ENCODE measurements around the gene RHCE. TPM values are rescaled to one million over a fixed set of nuclear protein-coding genes. Genes with fewer than 3 reads are reported as not detected.
"Not testable (repeated sequence)": the region's sequence is repeated elsewhere in the genome, so short reads cannot be mapped to it uniquely, and the experiment has no call there.

The RHCE gene
- total RNA-seq, 2 experiments from 2014 or later: 0.50 to 0.56 TPM

DNA sequence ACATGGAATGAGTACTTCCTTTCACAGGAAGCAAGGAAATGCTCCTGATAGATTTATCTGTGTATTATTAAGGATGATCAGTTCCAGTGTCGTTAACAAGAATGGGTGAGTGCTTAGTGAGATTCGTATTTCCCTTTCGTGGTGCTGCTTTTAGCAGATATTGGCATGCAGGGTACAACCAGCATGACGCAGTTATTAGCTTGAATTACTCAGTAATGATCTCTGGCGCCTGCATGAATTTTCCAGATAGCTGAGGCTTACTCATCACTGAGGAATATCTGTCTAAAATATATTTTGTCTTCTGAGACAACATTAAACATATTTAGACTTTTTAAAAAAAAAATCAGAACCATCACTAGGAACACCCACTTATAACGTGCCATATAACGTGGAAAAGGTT lies 48.9 kb downstream of the RHCE start:
- H3K9me3 Mint-ChIP-seq; H3K4me3 Mint-ChIP-seq; ATAC-seq; CTCF ChIA-PET; H3K4me1 Mint-ChIP-seq (ENCODE audit: low read depth); H3K27ac Mint-ChIP-seq; H3K36me3 Mint-ChIP-seq (ENCODE audit: low read depth); intact Hi-C loops (cut with micrococcal nuclease); H3K27me3 Mint-ChIP-seq; DNase-seq; POLR2A ChIA-PET: not testable (repeated sequence)

DNA sequence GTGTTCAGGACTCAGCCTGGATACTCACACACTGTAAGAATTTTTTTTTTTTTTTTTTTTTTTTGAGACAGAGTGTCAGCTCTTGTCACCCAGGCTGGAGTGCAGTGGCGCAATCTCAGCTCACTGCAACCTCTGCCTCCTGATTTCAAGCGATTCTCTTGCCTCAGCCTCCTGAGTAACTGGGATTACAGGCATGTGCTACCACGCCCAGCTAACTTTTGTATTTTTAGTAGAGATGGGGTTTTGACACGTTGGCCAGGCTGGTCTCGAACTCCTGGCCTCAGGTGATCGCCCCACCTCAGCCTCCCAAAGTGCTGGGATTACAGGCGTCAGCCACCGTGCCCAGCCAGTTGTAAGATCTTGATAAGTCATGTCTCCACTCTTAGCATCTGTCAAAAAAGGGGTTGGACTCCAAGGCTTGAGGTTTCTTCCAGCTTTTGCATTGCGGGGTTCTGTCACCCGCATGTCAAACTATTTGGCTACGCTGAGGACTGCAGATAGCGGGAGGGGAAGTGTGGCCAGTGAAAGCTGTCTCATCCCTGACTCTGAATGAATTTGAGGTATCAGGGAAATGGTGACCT lies 50.8 kb downstream of the RHCE start:
- H3K4me1 Mint-ChIP-seq (ENCODE audit: low read depth); H3K36me3 Mint-ChIP-seq (ENCODE audit: low read depth); CTCF ChIA-PET; H3K27ac Mint-ChIP-seq; DNase-seq; ATAC-seq; H3K27me3 Mint-ChIP-seq; H3K4me3 Mint-ChIP-seq; H3K9me3 Mint-ChIP-seq; intact Hi-C loops (cut with micrococcal nuclease): not testable (repeated sequence)
- POLR2A ChIA-PET: interaction anchor here (1.0 kb wide), 1 partner anchor 168 kb away, joined by 3 read pairs; no protein-coding TSS in a partner anchor

DNA sequence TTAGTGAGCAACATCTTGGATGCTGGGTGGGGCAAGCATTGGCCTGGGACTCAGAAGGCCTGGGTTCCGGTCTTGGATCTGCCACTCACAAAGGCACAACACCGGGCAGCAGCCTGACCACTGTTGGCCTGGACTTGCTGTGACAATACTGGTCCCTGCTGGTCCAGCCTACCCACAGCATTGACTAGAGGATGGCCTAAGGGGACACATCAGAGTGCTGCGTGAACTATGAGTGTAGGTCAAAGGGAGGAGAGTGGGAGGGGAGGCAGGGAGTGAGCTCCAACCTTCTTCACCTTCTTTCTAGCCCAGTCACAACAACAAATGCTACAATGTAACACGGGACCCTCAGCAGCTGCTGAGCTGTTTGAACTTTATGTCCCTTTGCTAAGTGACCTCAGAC lies 51.4 kb downstream of the RHCE start:
- ATAC-seq (no peak), DNase-seq (no peak)
- Mint-ChIP-seq H3K36me3 (ENCODE audit: low read depth) (no peaks in the 10 kb centered on the region), H3K4me3 (no peak overlapping the region), H3K27me3 (no peaks in the 10 kb centered on the region), H3K27ac (no peak overlapping the region), H3K9me3 (no peaks in the 10 kb centered on the region), H3K4me1 (ENCODE audit: low read depth) (no peaks in the 10 kb centered on the region)
- no peak for TF ChIP-seq CTCF (IDR thresholded peaks at IDR 0.05)
- ChIA-PET POLR2A (interaction anchor here (1.0 kb wide), 1 partner anchor 169 kb away, joined by 3 read pairs; no protein-coding TSS in a partner anchor), CTCF (no interaction called here)
- intact Hi-C loops (cut with micrococcal nuclease): no loop called here

- H3K4me3 Mint-ChIP-seq; CTCF ChIA-PET; H3K27ac Mint-ChIP-seq; POLR2A ChIA-PET; DNase-seq; H3K27me3 Mint-ChIP-seq; H3K9me3 Mint-ChIP-seq; intact Hi-C loops (cut with micrococcal nuclease): not testable (repeated sequence)
- H3K36me3 Mint-ChIP-seq (ENCODE audit: low read depth): peaks cover 21% of the 10 kb centered on the region
- ATAC-seq: peak; percentile 93
- H3K4me1 Mint-ChIP-seq (ENCODE audit: low read depth): peaks cover 22% of the 10 kb centered on the region
Measured at GRCh38 chr1:25362634-25363559, 57.7 kb downstream of the RHCE start.

DNA sequence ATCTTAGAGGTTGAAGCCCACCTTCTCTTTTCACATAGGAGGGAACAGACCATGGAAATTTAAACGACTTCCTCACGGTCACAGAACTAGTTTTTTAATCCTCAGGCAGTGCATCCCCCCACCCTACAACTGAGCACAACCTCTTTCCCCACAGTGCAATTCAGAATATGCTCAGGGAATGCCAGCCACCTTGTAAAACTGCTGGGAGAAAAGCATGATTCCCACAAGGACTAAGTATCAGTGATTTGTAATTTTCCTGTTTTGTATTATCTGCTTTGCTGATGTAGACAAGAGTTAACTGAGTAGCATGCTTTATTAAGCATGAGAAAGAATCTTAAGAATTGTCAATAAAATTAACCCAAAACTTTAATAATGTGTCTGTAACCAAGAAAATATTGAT lies 58.7 kb downstream of the RHCE start:
- no peaks in the 10 kb centered on the region for H3K27me3 Mint-ChIP-seq
- intact Hi-C loops (cut with micrococcal nuclease): no loop called here
- no peaks in the 10 kb centered on the region for H3K9me3 Mint-ChIP-seq
- ChIA-PET POLR2A (no interaction called here), CTCF (no interaction called here)
- no peak for TF ChIP-seq CTCF (IDR thresholded peaks at IDR 0.05)
- no peak overlapping the region for H3K4me3 Mint-ChIP-seq
- no peak for ATAC-seq
- DNase-seq: no peak
- peak overlapping the region; percentile 74 for H3K27ac Mint-ChIP-seq
- H3K36me3 Mint-ChIP-seq (ENCODE audit: low read depth): peaks cover 23% of the 10 kb centered on the region
- H3K4me1 Mint-ChIP-seq (ENCODE audit: low read depth): peaks cover 30% of the 10 kb centered on the region

GRCh38 chr1:25360596-25361581 lies 59.7 kb downstream of the RHCE start:
- POLR2A ChIA-PET: no interaction called here
- DNase-seq: no peak
- TF ChIP-seq CTCF (IDR thresholded peaks at IDR 0.05): no peak
- Mint-ChIP-seq H3K27ac (peak overlapping the region; percentile 74), H3K27me3 (no peaks in the 10 kb centered on the region), H3K4me3 (no peak overlapping the region), H3K36me3 (ENCODE audit: low read depth) (peaks cover 29% of the 10 kb centered on the region), H3K9me3 (no peaks in the 10 kb centered on the region), H3K4me1 (ENCODE audit: low read depth) (peaks cover 38% of the 10 kb centered on the region)
- intact Hi-C loops (cut with micrococcal nuclease): no loop called here
- CTCF ChIA-PET: no interaction called here
- ATAC-seq: no peak

All from activated CD8-positive, alpha-beta T cell treated with anti-CD3 and anti-CD28 coated beads for 36 hours (primary cell).